Erythroblast (primary cell): ENCODE results near the gene MGLL.

ENCODE experiments used
- DNase-seq, 2 experiments: peaks; one replicate each; lab custom pipeline; 2025; lab: John Stamatoyannopoulos, UW
- GATA1 ChIP-seq: IDR thresholded peaks from 2 replicates; pipeline ENCODE4 v1.6.1; 2011; ENCODE audit warnings: low read depth, mild to moderate bottlenecking, control low read depth, low read length, moderate library complexity
- POLR2A ChIP-seq: IDR thresholded peaks from 2 replicates; pipeline ENCODE4 v1.6.1; 2011; ENCODE audit warnings: mild to moderate bottlenecking, low read length

MGLL gene

DNA sequence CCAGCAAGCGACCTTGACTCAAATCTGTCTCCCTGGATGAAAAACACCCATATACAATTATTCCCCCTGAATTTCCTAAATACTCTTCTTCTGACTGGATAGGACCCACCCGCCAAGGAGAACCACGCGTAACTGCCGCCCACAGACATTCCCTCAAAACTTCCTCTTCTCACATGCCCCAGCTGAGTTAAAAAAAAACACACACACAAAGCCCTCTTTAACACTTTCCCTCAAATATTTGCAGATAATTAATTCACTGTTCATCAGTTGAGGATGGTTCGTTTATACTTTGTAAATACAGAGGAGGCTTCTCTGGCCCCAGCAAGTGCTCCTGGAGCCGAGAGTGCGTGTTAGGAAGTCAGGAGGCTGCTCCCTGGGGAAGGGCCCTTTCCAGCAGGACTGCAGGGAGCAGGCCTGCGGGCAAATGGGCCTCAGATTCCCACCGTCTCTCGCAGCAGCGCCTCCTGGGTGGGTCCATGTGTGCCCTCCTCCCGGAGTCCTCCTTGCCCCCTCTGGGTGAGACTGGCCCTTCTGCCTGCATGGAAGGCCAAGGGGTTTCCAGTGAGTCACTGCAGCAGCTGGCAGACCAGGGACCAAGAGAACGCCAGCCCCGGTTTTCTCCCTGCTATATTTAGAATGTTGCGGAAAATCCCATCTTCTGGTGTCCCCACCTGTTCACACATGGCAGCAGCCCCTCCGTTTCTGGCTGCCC is 46.8 kb downstream of the MGLL start:
- DNase-seq = no peak
- TF ChIP-seq GATA1 (no peak), POLR2A (no peak)

DNA sequence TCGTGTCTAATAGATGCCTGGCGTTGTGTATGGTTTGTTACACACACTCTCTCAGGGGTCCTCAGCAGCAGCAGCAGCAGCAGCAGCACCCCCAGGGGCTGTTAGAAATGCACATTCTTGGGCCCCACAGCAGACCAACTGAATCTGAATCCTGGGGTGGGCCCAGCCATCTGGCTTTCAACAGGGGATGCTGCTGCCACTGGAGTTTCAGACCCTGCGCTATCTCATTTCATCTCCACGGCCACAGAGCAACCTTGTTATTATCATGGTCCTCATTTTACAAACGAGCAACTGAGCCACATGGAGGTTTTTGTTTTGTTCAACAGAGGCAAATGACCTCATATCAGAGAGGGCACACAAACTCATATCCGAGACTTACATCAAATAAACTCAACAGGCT is 47.7 kb downstream of the MGLL start:
- TF ChIP-seq GATA1 (no peak), POLR2A (no peak)
- no peak for DNase-seq

DNA sequence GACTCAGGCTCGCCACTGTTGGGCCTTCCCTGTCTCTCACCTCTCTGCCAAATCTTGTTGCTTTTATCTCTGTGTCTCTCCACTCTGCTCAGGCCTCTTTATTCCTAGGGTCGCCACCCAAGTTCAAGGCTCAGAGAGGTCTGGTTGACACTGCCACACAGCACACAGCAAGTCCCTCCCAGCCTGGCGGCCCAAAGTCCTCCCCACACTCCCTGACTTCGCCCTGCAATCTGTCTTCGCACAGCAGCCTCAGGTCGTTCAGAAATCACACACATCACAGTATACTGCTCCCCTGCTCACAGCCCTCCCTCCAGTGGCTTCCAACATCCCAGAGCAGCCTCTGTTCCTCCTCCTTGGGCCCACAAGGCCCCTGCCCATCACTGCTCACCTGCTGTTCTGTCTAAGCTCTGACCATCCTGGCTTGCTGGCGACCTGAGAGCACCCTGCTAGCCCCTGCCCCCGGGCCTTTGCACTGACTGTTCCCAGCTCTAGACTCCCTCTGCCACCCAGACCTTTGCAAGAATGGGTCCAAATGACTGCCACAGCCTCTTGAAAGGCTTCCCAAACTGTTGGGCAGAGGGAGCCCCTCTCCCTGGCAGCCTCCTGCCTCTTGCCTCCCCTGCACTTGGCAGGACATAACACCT is 48.4 kb downstream of the MGLL start:
- no peak for DNase-seq

DNA sequence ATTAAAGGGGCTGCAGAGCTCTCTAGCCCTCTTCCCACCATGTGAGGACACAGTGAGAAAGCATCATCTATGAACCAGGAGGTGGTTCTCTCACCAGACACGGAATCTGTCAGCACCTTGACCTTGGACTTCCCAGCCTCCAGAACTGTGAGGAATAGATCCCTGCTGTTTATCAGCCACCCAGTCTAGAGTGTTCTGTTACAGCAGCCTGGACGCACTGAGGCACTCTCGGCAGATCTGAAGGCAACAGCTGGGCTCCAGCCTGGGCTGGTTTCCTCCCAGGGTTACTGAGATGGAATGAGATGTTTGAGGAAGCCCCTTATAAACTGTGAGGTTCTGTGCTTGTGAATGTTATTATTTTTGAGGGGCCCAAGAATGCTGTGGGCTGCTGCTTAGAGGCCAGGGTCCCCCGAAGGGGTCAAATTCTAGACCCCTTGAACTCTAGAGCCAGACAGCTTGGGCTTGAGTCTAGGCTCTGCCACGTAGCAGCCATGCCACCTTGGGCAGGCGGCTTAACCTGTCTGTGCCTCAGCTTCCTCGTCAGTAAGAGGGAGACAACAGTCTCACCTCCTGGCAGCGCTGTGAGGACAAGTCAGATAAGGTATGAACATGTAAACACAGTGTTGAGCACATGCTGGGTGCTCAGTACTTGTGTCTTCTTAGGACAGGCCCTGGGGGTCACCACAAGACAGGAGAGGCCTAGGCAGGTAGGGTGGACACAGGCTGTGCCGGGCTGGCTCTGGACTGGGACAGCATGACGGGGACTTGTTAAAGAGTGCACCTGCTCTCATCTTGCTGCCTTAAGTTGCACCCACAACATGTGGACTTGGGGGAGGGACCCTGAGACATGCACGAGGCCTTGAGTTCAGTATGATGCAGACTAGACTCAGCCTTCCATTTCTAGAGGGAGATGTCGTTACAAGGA is 49.2 kb downstream of the MGLL start:
- TF ChIP-seq GATA1 = no peak
- no peak for TF ChIP-seq POLR2A
- DNase-seq = no peak

More for the DNA sequence above, 48.4 kb downstream of the MGLL start:
- TF ChIP-seq GATA1 = no peak
- TF ChIP-seq POLR2A = no peak

DNA sequence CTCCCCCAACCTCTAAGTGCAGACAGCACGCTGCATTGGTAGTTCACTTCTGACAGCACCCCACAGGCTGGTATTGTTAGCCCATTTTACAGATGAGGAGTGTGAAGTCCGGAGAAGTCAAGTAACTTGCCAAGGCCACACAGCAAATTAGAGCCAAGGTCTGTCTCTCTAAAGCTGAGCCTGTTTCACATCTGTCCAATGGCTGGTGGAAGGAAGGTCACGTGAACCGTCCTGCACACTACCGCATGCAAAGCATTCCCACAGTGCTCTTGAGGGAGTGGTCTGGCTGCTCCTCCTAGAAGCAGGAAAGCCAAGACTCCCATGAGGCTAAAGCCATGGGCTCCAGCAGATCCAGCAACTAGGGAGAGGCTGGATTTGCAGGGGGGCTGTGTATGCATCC is 50.0 kb downstream of the MGLL start:
- no peak for DNase-seq
- no peak for TF ChIP-seq GATA1
- no peak for TF ChIP-seq POLR2A

DNA sequence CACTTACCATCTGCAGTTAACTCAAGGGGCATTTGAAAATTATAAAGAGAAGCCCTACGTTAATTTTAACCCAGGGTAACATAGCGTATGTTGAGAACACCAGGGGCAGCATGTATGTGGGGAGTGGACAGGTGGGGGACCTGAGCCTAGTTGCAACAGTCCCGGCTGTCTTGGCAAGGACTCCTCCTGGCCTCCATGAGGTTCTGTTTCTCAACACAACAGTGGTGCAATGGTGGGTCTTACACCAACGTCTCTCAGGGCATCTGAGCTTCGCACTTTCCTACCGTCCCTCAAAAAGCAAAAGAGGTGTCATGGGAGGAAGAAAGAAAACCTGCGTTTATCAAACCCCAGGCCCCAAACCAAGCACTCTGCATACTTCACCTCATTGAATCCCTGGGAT is 50.6 kb downstream of the MGLL start:
- TF ChIP-seq GATA1 (no peak), POLR2A (no peak)
- DNase-seq = no peak

DNA sequence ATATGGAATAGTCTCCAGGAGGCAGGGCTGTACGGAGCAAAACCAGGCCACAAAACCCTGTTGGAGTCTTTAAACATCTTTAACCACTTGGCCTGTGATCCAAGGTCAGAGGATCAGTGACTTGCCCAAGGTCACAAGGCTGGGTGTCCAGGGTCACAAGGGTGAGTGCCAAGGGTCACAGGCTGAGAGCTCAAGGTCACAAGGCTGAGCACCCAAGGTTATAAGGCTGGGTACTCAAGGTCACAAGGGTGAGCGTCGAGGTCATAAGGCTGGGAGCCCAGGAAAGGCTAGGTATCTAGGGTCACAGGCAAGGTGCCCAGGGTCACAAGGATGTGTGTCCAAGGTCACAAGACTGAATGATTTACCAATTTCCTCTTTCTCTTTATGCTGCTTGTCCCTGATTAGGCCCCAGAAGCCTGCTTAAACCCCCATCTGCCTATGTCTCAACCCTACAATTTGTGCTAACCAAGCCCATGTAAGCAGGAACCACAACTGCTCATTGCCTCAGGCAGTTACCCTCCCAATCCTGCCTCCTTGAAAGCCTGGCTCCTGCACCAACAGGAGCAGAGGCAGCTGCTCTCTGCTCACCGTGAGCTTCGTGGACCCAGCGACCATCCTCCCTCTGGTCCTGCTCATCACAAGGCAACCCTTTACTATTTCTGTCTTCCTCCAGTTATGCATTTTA is 51.5 kb downstream of the MGLL start:
- TF ChIP-seq GATA1 = no peak
- TF ChIP-seq POLR2A = no peak
- DNase-seq = no peak

DNA sequence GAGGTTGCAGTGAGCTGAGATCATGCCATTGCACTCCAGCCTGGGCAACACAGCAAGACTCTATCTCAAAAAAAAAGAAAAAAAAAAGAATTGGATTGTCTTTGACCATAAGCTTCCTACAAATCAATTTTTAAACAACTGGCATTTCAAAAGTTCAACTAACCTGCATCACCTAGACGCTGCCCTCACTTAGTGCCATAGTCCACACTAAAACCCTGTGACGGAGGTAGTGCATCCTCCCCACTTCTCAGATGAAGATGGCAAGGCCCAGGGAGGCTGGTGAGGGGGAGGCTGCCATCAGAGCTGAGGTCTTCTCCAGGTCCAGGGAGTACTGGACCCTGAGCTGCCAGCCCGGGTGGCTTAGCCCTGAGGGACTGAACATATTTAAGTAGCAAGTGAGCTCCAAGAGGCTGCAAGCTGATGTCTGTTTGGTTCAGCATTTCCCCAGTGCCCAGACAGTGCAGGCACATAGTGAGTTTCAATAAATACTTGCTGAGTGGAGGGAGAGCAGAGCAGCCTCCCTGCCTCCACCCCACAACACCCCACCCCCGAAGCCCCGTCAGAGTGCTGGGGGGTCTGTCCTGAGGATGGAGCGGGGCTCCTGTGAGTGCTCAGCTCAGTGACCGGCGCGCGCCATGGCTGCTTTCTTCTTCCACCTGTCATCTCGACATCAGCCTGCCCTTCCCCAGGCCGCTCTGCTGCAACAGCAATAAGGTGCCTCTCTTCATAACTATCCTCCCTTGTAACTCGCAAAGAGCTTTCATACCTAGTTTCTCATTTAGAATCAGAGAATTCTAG is 52.8 kb downstream of the MGLL start:
- TF ChIP-seq POLR2A (no peak), GATA1 (no peak)
- no peak for DNase-seq

DNA sequence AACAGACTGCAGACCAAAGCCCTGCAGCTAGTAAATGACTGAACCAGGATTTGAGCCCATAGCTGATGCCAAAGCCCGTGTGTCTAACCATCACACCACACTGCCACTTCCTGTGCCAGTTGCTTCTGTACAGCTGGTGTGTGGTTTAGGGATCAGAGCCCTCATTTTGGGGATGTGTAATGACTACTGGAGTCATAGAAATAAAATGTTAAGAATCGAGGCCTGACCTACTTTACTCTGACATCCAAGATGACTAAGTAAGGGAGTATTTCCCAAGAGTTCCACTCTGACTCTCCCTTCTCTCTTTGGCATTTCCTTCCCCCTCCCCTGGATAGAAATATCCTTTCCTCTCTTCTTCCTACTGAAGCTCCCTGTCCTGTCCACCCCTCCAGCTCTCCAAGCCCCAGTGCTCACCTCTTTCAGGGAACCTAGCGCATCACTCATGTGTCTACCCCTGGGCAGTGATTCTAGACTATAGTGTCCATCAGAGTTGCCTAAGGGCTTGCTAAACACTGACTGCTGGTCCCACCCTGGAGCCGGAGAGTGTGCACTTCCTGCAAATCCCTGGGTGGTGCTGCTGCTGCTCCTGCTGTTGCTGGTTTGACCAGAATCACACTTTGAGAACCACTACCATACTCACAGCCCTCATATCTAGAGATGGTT is 53.8 kb downstream of the MGLL start:
- DNase-seq = no peak
- no peak for TF ChIP-seq POLR2A
- TF ChIP-seq GATA1 = no peak

DNA sequence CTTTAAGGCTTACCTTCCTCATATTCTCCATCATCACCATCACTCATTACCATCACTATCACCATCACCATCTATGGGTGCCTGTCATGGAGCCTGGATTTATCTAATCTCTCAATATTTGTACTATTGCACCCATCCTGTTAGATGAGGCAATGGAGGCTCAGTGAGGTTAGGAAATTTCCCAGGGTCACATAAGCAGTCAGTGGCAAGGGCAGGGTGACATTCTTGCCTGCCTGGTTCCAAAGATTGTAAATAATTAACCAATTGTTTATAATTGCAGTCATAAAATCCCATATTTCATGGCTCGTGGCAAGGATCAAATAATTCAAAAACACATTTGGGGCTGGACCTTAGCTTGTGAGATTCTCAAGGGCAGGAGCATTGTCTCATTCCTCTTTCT is 55.2 kb downstream of the MGLL start:
- TF ChIP-seq POLR2A (no peak), GATA1 (no peak)
- no peak for DNase-seq

DNA sequence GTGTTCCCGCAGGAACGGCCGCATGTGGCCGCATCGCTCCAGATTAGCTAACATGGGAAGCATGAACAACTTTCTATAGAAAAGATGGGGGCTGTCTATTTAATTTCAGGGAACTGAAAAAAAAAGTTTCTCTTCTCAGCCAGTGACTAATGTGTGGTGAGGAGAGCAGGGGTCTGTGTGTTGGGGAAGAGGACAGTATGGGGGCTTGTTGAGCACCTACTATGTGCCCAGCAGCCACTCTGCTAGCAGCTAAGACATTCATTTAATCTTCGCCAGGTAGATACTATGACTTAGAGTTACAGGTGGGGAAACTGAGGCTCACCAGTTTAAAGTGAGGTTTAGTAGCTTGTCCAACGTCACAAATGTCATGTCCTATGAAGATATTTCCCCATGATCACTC is 56.6 kb downstream of the MGLL start:
- TF ChIP-seq POLR2A (no peak), GATA1 (no peak)
- no peak for DNase-seq

DNA sequence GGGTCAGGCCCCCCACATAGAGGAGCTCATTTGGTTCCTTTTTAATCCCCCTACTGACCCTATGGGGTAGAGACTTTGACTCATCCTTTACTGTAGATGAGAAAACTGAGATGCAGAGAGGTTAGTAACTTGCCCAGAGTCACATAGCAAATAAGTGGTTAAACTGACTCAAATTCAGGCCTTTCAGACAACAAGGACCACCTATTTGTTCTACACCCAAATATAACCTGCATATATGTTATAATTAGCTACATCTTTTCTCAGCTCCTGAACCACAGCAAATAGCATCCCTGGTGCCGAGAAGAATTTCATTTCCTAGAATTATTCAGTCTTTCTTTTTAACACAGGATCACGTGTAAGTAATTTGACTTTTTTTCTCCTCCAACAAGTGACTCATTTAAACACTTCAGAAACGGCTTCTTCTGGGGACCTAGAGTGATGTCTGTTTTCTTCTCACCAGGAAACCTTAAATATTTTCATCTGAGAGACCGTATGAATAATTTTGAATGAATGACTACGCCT is 57.4 kb downstream of the MGLL start:
- TF ChIP-seq GATA1 = no peak

DNA sequence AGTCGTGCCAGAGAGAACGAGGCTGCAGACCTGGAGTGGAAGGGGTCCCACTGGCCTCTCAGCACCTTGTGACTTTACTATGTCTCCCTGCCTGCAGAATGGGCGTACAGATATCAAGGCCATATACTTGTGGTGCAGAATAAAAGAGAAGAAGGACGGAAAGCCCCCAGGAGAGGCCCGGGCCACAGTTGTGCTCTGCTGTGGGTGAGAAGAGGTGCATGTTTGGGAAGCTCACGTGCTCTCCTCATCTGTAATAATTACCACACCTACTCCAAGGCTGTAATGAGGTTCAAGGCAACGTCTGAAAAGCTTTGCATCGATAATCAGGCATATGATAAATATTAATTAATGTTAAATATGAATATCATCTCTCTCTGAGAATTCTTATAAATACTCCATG is 58.0 kb downstream of the MGLL start:
- no peak for TF ChIP-seq GATA1
- no peak for TF ChIP-seq POLR2A
- no peak for DNase-seq

More for the DNA sequence above, 57.4 kb downstream of the MGLL start:
- DNase-seq = no peak
